ENCODE data around the gene DIP2B.
"Not testable (repeated sequence)": the region's sequence is repeated elsewhere in the genome, so short reads cannot be mapped to it uniquely, and the experiment has no call there.

DIP2B gene

DNA sequence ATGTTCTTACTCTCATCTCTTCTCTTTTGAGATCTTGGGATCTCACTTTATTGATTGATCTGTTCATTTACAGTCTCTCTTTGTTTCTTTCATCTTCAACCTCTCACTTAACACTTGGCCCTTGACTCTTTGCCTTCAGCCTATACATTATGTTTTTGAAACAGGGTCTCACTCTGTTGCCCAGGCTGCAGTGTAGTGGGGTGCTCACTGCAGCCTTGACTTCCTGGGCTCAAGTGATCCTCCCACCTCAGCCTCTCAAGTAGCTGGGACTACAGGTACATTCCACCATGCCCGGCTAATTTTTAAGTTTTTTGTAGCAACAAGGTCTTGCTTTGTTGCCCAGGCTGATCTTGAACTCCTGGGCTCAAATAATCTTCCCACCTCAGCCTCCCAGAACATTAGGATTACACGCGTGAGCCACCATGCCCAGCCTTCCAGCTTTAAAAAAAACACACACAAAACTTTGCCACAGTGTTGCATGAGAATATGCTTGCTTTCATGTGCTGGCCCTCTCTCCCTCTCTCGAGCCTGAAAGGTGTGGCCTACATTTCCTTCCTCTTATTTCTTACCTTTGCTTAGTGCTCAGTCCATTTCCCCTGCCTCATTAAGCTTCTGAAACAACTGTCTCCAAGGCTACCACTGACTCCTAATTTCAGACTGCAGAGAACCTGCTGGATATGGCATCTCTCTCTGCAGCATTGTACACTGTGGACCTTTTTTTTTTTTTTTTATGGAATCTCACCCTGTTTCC, 9.9 kb downstream of the DIP2B start:
- no peak overlapping the region for H3K9ac ChIP-seq (ENCODE audit: insufficient read length, low read depth)
- TF ChIP-seq ZNF274 (IDR thresholded peaks at IDR 0.05; ENCODE audit: low read depth, low read length) (no peak), YY1 (IDR thresholded peaks at IDR 0.05; ENCODE audit: insufficient read depth, insufficient read length) (no peak), SUZ12 (IDR thresholded peaks at IDR 0.05; ENCODE audit: extremely low read depth, insufficient read depth, insufficient read length) (no peak)
- H3K4me3 ChIP-seq (ENCODE audit: insufficient read length, low read depth) = no peak overlapping the region
- H3K27me3 ChIP-seq (ENCODE audit: insufficient read depth, insufficient read length) = no peaks in the 10 kb centered on the region
- no peak for DNase-seq (ENCODE audit: low read depth, low spot score)
- H3K36me3 ChIP-seq (ENCODE audit: insufficient read depth, insufficient read length, low read length) = no peaks in the 10 kb centered on the region
- H3K9me3 ChIP-seq (ENCODE audit: insufficient read depth, low read length) = no peaks in the 10 kb centered on the region
- no peaks in the 10 kb centered on the region for H3K4me1 ChIP-seq (ENCODE audit: insufficient read depth, insufficient read length)

DNA sequence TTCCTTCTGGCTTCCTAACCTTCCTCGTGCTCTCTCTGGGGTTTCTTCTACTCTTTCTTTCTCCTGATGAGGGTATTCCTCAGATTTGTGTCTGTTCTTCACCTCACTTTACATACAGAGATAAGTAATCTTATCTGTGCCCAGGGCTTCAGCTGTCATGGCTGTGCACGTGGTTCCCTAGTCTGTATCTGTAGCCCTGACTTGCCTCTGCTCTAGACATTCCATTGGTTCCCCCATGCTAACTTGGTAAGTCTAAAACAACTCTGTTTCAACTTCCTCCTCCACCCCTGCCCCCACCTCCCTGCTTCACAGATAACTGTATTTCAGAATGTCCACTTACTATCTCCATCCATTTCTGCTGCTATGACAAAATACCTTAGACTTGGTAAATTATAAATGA, 10.8 kb downstream of the DIP2B start:
- no peaks in the 10 kb centered on the region for H3K4me1 ChIP-seq (ENCODE audit: insufficient read depth, insufficient read length)
- no peak overlapping the region for H3K9ac ChIP-seq (ENCODE audit: insufficient read length, low read depth)
- H3K9me3 ChIP-seq (ENCODE audit: insufficient read depth, low read length) = no peaks in the 10 kb centered on the region
- no peaks in the 10 kb centered on the region for H3K27me3 ChIP-seq (ENCODE audit: insufficient read depth, insufficient read length)
- no peak for DNase-seq (ENCODE audit: low read depth, low spot score)
- TF ChIP-seq ZNF274 (IDR thresholded peaks at IDR 0.05; ENCODE audit: low read depth, low read length) = no peak
- H3K36me3 ChIP-seq (ENCODE audit: insufficient read depth, insufficient read length, low read length) = no peaks in the 10 kb centered on the region
- H3K4me3 ChIP-seq (ENCODE audit: insufficient read length, low read depth) = no peak overlapping the region

DNA sequence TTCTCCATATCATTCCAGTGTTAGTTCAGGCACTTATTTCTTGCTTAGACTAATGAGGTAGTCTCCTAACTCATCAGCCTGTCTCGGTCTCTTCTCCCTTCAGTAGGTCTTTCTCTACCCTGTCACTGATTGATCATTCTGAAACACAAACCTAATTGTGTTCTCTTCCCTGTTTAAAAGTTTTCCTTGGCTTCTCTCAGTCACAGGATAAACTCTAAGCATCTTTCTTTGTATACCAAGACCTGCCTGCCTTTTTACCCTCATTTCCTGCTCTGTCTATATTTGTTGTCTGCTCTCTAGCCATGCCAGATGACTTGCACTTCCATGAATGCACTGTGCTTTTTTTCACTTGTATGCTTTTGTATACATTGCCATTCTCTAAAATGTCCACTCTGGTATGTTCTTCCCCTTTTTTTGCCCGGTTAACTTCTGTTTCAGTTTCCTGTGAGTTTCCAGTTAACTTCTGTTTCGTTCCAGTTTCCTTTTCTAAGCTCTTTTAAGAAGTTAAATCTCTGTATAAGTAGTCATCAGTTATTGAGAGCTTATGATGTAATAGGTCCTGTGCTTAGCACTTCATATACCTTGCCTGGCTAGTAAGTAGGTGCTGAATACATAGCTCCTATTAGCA, 12.8 kb downstream of the DIP2B start:
- Histone ChIP-seq H3K4me3 (ENCODE audit: insufficient read length, low read depth) (no peak overlapping the region), H3K27me3 (ENCODE audit: insufficient read depth, insufficient read length) (no peaks in the 10 kb centered on the region), H3K4me1 (ENCODE audit: insufficient read depth, insufficient read length) (no peaks in the 10 kb centered on the region), H3K9ac (ENCODE audit: insufficient read length, low read depth) (no peak overlapping the region), H3K9me3 (ENCODE audit: insufficient read depth, low read length) (no peaks in the 10 kb centered on the region), H3K36me3 (ENCODE audit: insufficient read depth, insufficient read length, low read length) (no peaks in the 10 kb centered on the region)
- DNase-seq (ENCODE audit: low read depth, low spot score) = no peak
- TF ChIP-seq SUZ12 (IDR thresholded peaks at IDR 0.05; ENCODE audit: extremely low read depth, insufficient read depth, insufficient read length) (no peak), ZNF274 (IDR thresholded peaks at IDR 0.05; ENCODE audit: low read depth, low read length) (no peak)

DNA sequence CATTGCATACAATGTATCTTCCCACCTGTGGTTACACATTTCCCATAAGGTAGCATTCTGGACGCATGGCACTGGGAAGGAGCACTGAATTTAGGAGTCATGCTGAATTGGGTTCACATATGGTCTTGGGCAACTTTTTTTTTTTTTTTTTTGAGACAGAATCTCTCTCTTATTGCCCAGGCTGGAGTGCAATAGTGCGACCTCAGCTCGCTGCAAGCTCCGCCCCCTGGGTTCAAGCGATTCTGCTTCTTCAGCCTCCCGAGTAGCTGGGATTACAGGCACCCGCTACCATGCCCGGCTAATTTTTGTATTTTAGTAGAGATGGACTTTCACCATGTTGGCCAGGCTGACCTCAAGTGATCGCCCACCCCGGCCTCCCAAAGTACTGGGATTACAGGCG, 13.3 kb downstream of the DIP2B start:
- TF ChIP-seq SUZ12 (IDR thresholded peaks at IDR 0.05; ENCODE audit: extremely low read depth, insufficient read depth, insufficient read length) (no peak), ZNF274 (IDR thresholded peaks at IDR 0.05; ENCODE audit: low read depth, low read length) (no peak), YY1 (IDR thresholded peaks at IDR 0.05; ENCODE audit: insufficient read depth, insufficient read length) (no peak)

DNA sequence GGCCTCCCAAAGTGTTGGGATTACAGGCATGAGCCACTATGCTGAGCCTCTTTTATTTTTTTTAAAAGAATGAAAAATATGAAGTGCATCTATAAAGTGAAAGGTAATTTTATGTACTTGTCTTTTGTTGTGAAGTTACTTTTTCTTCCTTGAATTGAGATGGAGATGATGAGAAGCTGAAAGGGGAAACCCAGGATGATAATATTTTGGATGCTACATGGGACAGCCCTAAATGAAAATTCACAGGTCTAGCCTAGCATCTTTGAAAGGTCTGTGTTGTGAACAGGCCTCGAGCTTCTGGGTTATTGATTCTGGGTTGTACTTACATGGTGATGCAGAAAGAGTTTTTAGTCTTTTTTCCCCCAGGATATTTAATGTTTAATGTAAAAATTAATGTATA, 14.6 kb downstream of the DIP2B start:
- no peak overlapping the region for H3K9ac ChIP-seq (ENCODE audit: insufficient read length, low read depth)
- no peaks in the 10 kb centered on the region for H3K9me3 ChIP-seq (ENCODE audit: insufficient read depth, low read length)
- H3K36me3 ChIP-seq (ENCODE audit: insufficient read depth, insufficient read length, low read length) = no peaks in the 10 kb centered on the region
- H3K27me3 ChIP-seq (ENCODE audit: insufficient read depth, insufficient read length) = no peaks in the 10 kb centered on the region
- no peak for DNase-seq (ENCODE audit: low read depth, low spot score)
- no peaks in the 10 kb centered on the region for H3K4me1 ChIP-seq (ENCODE audit: insufficient read depth, insufficient read length)
- TF ChIP-seq YY1 (IDR thresholded peaks at IDR 0.05; ENCODE audit: insufficient read depth, insufficient read length) (no peak), ZNF274 (IDR thresholded peaks at IDR 0.05; ENCODE audit: low read depth, low read length) (no peak), SUZ12 (IDR thresholded peaks at IDR 0.05; ENCODE audit: extremely low read depth, insufficient read depth, insufficient read length) (no peak)
- no peak overlapping the region for H3K4me3 ChIP-seq (ENCODE audit: insufficient read length, low read depth)

More for the DNA sequence above, 13.3 kb downstream of the DIP2B start:
- no peaks in the 10 kb centered on the region for H3K27me3 ChIP-seq (ENCODE audit: insufficient read depth, insufficient read length)
- no peaks in the 10 kb centered on the region for H3K36me3 ChIP-seq (ENCODE audit: insufficient read depth, insufficient read length, low read length)
- no peaks in the 10 kb centered on the region for H3K4me1 ChIP-seq (ENCODE audit: insufficient read depth, insufficient read length)
- no peak overlapping the region for H3K4me3 ChIP-seq (ENCODE audit: insufficient read length, low read depth)
- no peaks in the 10 kb centered on the region for H3K9me3 ChIP-seq (ENCODE audit: insufficient read depth, low read length)
- no peak for DNase-seq (ENCODE audit: low read depth, low spot score)
- no peak overlapping the region for H3K9ac ChIP-seq (ENCODE audit: insufficient read length, low read depth)

DNA sequence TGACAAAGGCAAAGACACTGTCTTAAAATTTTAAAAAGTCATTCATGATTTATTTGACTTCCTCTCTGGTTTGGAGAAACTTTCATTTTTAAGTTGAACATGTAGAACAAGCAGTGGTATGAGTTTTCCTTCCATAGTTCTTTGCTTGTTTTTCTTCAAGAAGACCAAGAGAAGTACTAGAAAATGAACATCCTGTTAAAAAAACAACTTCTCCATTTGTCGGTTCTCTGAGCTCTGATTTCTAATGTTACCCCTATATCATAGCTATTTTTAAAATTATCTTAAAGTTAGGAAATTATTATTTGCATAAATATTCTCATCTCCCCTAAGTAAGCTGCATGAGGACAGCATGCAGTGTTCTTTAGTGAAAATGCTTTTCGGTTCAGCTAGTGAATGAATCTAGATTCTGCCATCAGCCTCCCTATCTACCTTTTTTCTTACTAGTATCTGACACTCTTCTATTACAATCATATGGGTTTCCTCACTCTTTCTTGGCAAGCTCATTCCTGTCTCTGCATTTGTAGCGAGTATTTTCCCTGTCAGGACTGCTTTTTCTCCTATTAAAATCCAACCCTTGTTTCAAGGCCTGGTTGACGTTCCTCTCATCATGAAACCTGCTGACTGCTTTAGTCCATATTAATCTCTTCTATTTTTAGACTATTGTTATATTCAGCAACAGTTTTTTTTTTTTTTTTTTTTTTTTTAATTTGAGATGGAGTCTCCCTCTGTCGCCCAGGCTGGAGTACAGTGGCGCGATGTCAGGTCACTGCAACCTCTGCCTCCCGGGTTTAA, 15.8 kb downstream of the DIP2B start:
- Histone ChIP-seq H3K4me1 (ENCODE audit: insufficient read depth, insufficient read length) (no peaks in the 10 kb centered on the region), H3K4me3 (ENCODE audit: insufficient read length, low read depth) (no peak overlapping the region), H3K9me3 (ENCODE audit: insufficient read depth, low read length) (no peaks in the 10 kb centered on the region), H3K36me3 (ENCODE audit: insufficient read depth, insufficient read length, low read length) (no peaks in the 10 kb centered on the region), H3K27me3 (ENCODE audit: insufficient read depth, insufficient read length) (no peaks in the 10 kb centered on the region), H3K9ac (ENCODE audit: insufficient read length, low read depth) (no peak overlapping the region)
- DNase-seq (ENCODE audit: low read depth, low spot score) = no peak
- TF ChIP-seq ZNF274 (IDR thresholded peaks at IDR 0.05; ENCODE audit: low read depth, low read length) (no peak), YY1 (IDR thresholded peaks at IDR 0.05; ENCODE audit: insufficient read depth, insufficient read length) (no peak), SUZ12 (IDR thresholded peaks at IDR 0.05; ENCODE audit: extremely low read depth, insufficient read depth, insufficient read length) (no peak)

DNA sequence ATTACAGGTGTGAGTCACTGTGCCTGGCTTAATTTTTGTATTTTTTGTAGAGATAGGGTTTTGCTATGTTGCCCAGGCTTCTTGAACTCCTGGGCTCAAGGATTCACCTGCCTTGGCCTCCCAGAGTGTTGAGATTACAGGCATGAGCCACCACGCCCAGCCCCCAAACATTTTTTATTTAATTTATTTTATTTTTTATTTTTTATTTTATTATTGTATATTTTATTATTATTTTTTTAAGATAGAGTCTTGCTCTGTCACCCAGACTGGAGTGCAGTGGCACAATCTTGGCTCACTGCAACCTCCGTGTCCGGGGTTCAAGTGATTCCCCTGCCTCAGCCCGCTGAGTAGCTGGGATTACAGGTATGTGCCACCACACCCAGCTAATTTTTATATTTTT, 17.0 kb downstream of the DIP2B start:
- H3K9ac ChIP-seq (ENCODE audit: insufficient read length, low read depth); H3K4me1 ChIP-seq (ENCODE audit: insufficient read depth, insufficient read length); H3K27me3 ChIP-seq (ENCODE audit: insufficient read depth, insufficient read length); H3K36me3 ChIP-seq (ENCODE audit: insufficient read depth, insufficient read length, low read length); H3K9me3 ChIP-seq (ENCODE audit: insufficient read depth, low read length); DNase-seq (ENCODE audit: low read depth, low spot score); H3K4me3 ChIP-seq (ENCODE audit: insufficient read length, low read depth): not testable (repeated sequence)
